Neutrophil (primary cell): ENCODE measurements around the gene ARSB.

Source experiments
- H3K27ac ChIP-seq: fragments of 200-600 bp; sonication (generic); 2 replicates; pipeline ENCODE4 v1.5.1; 2016; ENCODE audit warnings: mild to moderate bottlenecking, moderate library complexity
- H3K27me3 ChIP-seq: fragments of 200-600 bp; sonication (generic); 2 replicates; pipeline ENCODE4 v1.6.0; 2016; ENCODE audit warnings: mild to moderate bottlenecking
- H3K36me3 ChIP-seq: fragments of 200-600 bp; sonication (generic); 2 replicates; pipeline ENCODE4 v1.5.1; 2017
- H3K4me1 ChIP-seq, 2 experiments: fragments of 200-600 bp in 1 of 2; sonication (generic) in 1 of 2; 1 replicate in 1 of 2; 2 replicates in 1 of 2; pipeline versions ENCODE4 v1.5.1 to v1.6.1; 2013 to 2016; ENCODE audit warnings: low read depth in 1 of 2, low read length in 1 of 2, mild to moderate bottlenecking in 1 of 2, moderate library complexity in 1 of 2; ENCODE audit not compliant: control insufficient read depth in 1 of 2, insufficient read depth in 1 of 2
- H3K4me3 ChIP-seq, 2 experiments: fragments of 200-600 bp in 1 of 2; sonication (generic) in 1 of 2; 1 replicate in 1 of 2; 2 replicates in 1 of 2; pipeline ENCODE4 v1.5.1; 2013 to 2016; ENCODE audit warnings: low read depth in 1 of 2, low read length in 1 of 2, mild to moderate bottlenecking in 1 of 2, moderate library complexity in 1 of 2
- H3K9me3 ChIP-seq: fragments of 200-600 bp; sonication (generic); 2 replicates; pipeline ENCODE4 v1.5.1; 2016
- TF ChIP-seq, protein P1 (sequence below): fragments of 200-600 bp; sonication (generic); IDR thresholded peaks from 2 replicates; pipeline ENCODE4 v1.5.1; 2016; ENCODE audit warnings: antibody characterized with exemption

The ARSB gene

DNA sequence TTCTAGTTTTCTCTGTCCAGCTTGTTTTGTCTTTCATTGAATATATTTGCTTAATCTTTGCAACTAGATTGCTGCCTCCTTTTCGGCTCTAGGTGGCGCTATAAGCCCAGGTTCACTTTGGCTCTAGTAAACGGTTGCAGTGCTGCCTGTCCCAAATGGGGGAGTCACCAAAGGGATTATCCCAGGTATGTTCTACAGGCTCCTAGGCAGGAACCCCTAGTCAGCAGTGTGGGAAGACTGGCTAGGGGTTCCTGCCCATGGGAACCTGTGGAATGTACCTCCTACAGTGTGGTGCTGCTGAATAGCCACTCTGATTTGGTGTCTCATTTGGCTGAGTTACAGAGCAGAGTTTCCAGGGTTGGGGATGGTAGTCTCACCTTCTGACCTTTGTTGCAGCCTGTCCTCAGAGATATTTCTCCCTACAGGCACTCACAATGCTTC is 85.2 kb downstream of the ARSB start:
- H3K36me3 ChIP-seq, result no peaks in the 10 kb centered on the region
- H3K27ac ChIP-seq, result no peak overlapping the region
- H3K27me3 ChIP-seq, result no peaks in the 10 kb centered on the region
- no peaks in the 10 kb centered on the region for H3K9me3 ChIP-seq
- H3K4me3 ChIP-seq, result no peak overlapping the region
- peaks cover 5% of the 10 kb centered on the region in 2 experiments for H3K4me1 ChIP-seq
- TF ChIP-seq, protein P1, sequence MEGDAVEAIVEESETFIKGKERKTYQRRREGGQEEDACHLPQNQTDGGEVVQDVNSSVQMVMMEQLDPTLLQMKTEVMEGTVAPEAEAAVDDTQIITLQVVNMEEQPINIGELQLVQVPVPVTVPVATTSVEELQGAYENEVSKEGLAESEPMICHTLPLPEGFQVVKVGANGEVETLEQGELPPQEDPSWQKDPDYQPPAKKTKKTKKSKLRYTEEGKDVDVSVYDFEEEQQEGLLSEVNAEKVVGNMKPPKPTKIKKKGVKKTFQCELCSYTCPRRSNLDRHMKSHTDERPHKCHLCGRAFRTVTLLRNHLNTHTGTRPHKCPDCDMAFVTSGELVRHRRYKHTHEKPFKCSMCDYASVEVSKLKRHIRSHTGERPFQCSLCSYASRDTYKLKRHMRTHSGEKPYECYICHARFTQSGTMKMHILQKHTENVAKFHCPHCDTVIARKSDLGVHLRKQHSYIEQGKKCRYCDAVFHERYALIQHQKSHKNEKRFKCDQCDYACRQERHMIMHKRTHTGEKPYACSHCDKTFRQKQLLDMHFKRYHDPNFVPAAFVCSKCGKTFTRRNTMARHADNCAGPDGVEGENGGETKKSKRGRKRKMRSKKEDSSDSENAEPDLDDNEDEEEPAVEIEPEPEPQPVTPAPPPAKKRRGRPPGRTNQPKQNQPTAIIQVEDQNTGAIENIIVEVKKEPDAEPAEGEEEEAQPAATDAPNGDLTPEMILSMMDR, result peak; percentile 24

DNA sequence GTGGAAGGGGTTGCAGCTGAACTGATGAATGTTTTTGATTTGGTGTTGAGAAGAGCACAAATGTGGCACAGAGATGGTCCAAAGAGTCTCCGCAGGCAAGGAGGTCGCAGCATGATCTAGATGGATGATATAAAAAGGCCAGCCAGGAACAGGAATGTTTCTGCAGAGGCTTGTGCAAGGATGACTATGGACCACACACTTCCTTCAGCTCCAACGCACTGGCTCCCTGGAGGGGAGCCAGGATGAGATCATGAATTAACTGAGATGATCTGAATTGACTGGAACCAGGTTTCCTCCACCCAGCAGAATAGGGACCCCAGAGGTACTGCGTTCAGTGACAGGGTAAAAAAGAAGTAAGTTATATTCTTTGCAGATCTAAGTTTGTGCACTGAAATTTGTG is 89.0 kb downstream of the ARSB start:
- TF ChIP-seq, protein P1, result no peak
- H3K4me1 ChIP-seq, result peaks cover 5% of the 10 kb centered on the region in 2 experiments
- H3K27me3 ChIP-seq, result no peaks in the 10 kb centered on the region
- H3K9me3 ChIP-seq, result no peaks in the 10 kb centered on the region
- no peak overlapping the region for H3K4me3 ChIP-seq
- H3K27ac ChIP-seq, result no peak overlapping the region
- no peaks in the 10 kb centered on the region for H3K36me3 ChIP-seq

DNA sequence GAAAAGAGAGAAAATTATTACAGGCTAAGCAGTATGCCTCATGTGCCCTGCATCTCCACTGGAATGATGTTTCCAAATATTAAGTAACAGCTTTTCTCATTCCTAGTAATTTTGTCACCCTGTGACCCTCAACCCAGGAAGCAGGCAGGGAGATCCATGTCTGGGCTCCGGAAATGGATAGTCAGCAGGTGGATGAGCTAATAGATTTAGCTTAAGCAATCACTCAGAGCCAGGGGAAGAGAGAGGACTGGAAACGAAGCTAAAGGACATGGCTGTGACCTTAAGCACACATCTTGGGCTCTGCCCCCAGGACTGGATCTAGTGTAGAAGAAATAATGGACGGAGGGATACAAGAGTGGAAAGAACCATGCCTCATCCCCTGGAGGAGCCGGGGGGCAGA is 89.5 kb downstream of the ARSB start:
- Histone ChIP-seq H3K4me1 (peaks cover 5% of the 10 kb centered on the region in 2 experiments), H3K36me3 (no peaks in the 10 kb centered on the region), H3K27ac (no peak overlapping the region), H3K9me3 (no peaks in the 10 kb centered on the region), H3K27me3 (no peaks in the 10 kb centered on the region), H3K4me3 (no peak overlapping the region)
- TF ChIP-seq, protein P1, result no peak

DNA sequence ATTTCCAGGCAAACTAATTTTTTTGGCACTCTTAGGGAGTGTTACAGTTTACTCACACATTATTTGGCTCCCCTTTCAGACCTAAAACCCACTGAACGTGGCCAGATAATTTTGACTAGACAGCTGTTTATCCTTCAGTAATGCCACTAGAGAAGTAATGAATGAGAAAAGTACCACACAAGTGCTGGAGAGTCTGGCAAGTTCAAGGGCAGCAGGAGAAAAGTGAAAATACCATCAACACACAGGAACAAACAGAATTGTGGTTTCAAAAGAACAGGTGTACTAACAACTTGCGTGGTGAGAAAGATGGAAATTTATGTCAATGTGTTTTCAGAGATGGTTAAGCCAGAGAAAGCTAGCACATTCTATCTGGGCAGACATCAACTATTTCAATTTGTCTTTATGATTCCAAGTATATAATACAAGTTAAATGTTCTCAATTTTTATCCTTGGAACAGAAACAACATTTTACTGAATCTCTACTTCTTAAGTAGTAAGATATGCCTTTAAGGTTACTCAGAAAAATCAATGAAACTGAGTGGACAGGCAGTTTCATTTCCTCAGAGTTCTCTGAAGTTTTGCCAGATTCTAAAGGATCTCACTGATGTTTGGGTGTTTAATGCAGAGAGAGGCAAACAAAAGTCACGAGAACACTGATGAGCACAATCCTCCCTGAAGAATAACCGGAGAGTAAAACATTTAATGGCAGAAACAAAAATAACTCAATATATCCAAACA is 91.0 kb downstream of the ARSB start:
- no peaks in the 10 kb centered on the region for H3K36me3 ChIP-seq
- H3K9me3 ChIP-seq, result no peaks in the 10 kb centered on the region
- H3K4me3 ChIP-seq, result no peak overlapping the region
- no peak overlapping the region for H3K27ac ChIP-seq
- H3K4me1 ChIP-seq, result peaks cover 5 to 7% of the 10 kb centered on the region in 2 experiments
- TF ChIP-seq, protein P1, result no peak
- no peaks in the 10 kb centered on the region for H3K27me3 ChIP-seq

DNA sequence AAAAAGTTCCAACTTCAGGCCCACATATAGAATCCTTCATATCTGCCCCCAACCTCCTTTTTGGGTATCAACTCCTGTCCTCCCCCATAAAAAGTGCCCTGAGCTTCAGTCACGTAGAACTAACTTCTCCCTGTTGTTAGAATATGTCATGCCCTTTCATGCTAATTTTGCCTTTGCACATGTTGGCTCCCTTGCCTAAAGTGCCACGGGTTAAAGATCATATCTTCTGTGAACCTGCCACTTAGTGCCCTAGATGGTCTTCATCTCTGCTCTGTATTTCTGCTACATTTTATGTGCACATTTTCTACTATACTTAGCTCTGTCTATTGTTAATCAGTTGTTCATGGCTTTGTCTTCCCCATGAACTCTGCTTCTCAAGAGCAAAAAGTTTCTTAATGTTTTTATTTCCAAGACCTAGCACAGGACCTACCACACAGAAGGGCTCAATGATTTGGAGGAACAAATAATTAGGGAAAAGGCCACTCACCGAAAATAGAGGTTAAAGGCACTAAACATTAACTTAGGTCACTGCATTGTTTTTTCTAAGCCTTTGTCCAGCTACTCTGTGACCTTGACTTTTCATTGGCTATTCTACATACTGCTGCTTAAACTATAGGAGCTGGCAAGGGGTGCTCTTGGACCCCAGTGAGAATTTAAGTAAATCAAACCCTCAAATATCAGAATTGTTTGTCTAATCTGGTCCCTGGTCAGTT is 94.3 kb downstream of the ARSB start:
- no peaks in the 10 kb centered on the region for H3K36me3 ChIP-seq
- H3K27me3 ChIP-seq, result no peaks in the 10 kb centered on the region
- H3K9me3 ChIP-seq, result no peaks in the 10 kb centered on the region
- no peak overlapping the region for H3K4me3 ChIP-seq
- no peak overlapping the region for H3K27ac ChIP-seq
- H3K4me1 ChIP-seq, result peaks cover 22 to 23% of the 10 kb centered on the region in 2 experiments
- TF ChIP-seq, protein P1, result no peak
